IPS DF 6.9 (cell line): Measurements from ENCODE around the gene GRID1.
"Not testable (repeated sequence)": the region's sequence is repeated elsewhere in the genome, so short reads cannot be mapped to it uniquely, and the experiment has no call there.

Experiments used
- DNase-seq: peaks from one replicate; pipeline ENCODE4 v3.0.0-alpha.2; 2013; ENCODE audit warnings: low read depth, low spot score
- H3K27ac ChIP-seq: one replicate; pipeline ENCODE4 v1.5.1; 2013; ENCODE audit warnings: low read length, control low read depth
- H3K27me3 ChIP-seq: 2 replicates; pipeline ENCODE4 v1.6.1; 2013; ENCODE audit warnings: mild to moderate bottlenecking, low read length; ENCODE audit not compliant: control insufficient read depth, insufficient read depth
- H3K36me3 ChIP-seq: 2 replicates; pipeline ENCODE4 v1.6.1; 2013; ENCODE audit warnings: low read length; ENCODE audit not compliant: control insufficient read depth, insufficient read depth
- H3K4me1 ChIP-seq: 2 replicates; pipeline ENCODE4 v1.6.1; 2013; ENCODE audit warnings: low read length; ENCODE audit not compliant: control insufficient read depth, insufficient read depth
- H3K4me3 ChIP-seq: 2 replicates; pipeline ENCODE4 v1.5.1; 2013; ENCODE audit warnings: mild to moderate bottlenecking, low read length
- H3K9me3 ChIP-seq: 2 replicates; pipeline ENCODE4 v1.6.1; 2013; ENCODE audit warnings: low read length, inconsistent platforms; ENCODE audit not compliant: control insufficient read depth, insufficient read depth
- WGBS: extraction: QIAGEN DNeasy Blood & Tissue Kit; methylation state at CpG from one replicate; pipeline ENCODE4 v1.1.7; 2013; ENCODE audit warnings: mixed read lengths, missing lambda C conversion rate; ENCODE audit not compliant: insufficient read length, insufficient coverage; 5-methylcytosine and 5-hydroxymethylcytosine counted together

Gene GRID1

GRCh38 chr10:86179961-86180360 is 186.6 kb downstream of the GRID1 start:
- no peak for DNase-seq
- no CpG with 5 or more reads among the region's 7 CpGs for WGBS
- Histone ChIP-seq H3K36me3 (no peaks in the 10 kb centered on the region), H3K27me3 (no peaks in the 10 kb centered on the region), H3K27ac (no peak overlapping the region), H3K9me3 (no peaks in the 10 kb centered on the region), H3K4me1 (no peaks in the 10 kb centered on the region), H3K4me3 (no peak overlapping the region)

- no peaks in the 10 kb centered on the region for H3K4me1 ChIP-seq
- H3K27me3 ChIP-seq = no peaks in the 10 kb centered on the region
- no peak overlapping the region for H3K4me3 ChIP-seq
- no peaks in the 10 kb centered on the region for H3K36me3 ChIP-seq
- no CpG with 5 or more reads among the region's 6 CpGs for WGBS
- no peak overlapping the region for H3K27ac ChIP-seq
- H3K9me3 ChIP-seq = no peaks in the 10 kb centered on the region
- DNase-seq = no peak
Measured at GRCh38 chr10:86179153-86179524, 187.5 kb downstream of the GRID1 start.

GRCh38 chr10:86178401-86179152 is 188.0 kb downstream of the GRID1 start:
- Histone ChIP-seq H3K4me3 (no peak overlapping the region), H3K27ac (no peak overlapping the region), H3K9me3 (no peaks in the 10 kb centered on the region), H3K4me1 (no peaks in the 10 kb centered on the region), H3K27me3 (no peaks in the 10 kb centered on the region), H3K36me3 (no peaks in the 10 kb centered on the region)
- no CpG with 5 or more reads among the region's 11 CpGs for WGBS
- DNase-seq = peak; percentile 20

GRCh38 chr10:86177537-86178155 is 188.9 kb downstream of the GRID1 start:
- H3K36me3 ChIP-seq = no peaks in the 10 kb centered on the region
- H3K27ac ChIP-seq = no peak overlapping the region
- H3K9me3 ChIP-seq = no peaks in the 10 kb centered on the region; the same call in 1 of the 2 replicates
- no peaks in the 10 kb centered on the region for H3K4me1 ChIP-seq
- no peak overlapping the region for H3K4me3 ChIP-seq
- no CpG with 5 or more reads among the region's 11 CpGs for WGBS
- no peaks in the 10 kb centered on the region for H3K27me3 ChIP-seq
- no peak for DNase-seq

DNA sequence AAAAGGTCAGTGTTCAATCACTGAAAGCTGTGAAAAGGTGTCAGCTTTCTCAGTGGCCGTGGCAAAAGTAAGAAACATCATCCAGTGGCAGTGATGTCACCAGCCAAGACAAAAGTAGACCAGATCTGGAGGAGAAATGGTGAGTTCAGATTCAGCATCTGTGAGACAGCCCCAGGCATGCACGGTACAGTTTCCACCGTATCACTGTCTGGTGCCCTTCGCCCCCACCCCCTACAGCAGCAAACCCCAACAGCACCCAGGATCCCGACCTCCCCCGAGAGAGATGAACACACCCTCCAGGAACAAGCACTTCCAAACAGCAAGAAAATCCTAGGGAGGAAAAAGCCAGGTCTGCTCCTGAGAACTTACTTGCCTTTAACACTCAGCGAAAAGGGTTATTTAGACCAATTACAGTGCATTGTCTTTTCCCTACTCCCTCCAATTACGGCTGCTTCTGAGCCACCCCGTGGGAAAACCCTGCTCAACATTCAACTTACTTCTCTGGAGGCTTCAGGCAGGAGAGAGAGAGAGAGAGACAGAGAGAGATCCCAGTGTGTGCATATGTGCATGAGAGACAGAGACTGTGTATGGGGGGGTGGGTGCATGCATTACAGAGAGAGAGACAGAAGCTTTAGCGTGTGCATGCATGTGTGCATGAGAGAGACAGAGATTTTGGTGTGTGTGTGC is 189.6 kb downstream of the GRID1 start:
- DNase-seq = no peak
- Histone ChIP-seq H3K27ac (no peak overlapping the region), H3K4me3 (no peak overlapping the region), H3K27me3 (no peaks in the 10 kb centered on the region), H3K36me3 (no peaks in the 10 kb centered on the region), H3K4me1 (no peaks in the 10 kb centered on the region), H3K9me3 (no peaks in the 10 kb centered on the region; the same call in 1 of the 2 replicates)
- WGBS = no CpG with 5 or more reads among the region's 10 CpGs

DNA sequence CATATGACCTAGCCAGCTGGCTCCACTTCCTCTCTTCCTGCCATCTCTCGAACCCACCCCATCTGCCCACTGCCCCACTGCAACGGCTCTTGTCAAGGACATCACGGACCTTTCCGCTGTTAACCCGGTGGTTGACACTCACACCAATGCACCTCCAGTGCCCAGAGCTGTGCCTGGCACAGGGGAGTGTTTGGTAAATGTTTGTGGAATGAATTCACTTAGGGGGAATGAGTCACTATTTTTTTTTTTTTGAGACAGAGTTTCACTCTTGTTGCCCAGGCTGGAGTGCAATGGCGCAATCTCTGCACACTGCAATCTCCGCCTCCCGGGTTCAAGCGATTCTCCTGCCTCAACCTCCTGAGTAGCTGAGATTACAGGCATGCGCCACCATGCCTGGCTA is 191.1 kb downstream of the GRID1 start:
- H3K4me1 ChIP-seq, H3K27ac ChIP-seq, H3K36me3 ChIP-seq, H3K4me3 ChIP-seq, H3K27me3 ChIP-seq, DNase-seq, H3K9me3 ChIP-seq: not testable (repeated sequence)
- WGBS = no CpG with 5 or more reads among the region's 10 CpGs

- Histone ChIP-seq H3K27me3 (no peaks in the 10 kb centered on the region), H3K36me3 (no peaks in the 10 kb centered on the region), H3K4me3 (no peak overlapping the region), H3K9me3 (no peaks in the 10 kb centered on the region; the same call in 1 of the 2 replicates), H3K27ac (no peak overlapping the region), H3K4me1 (no peaks in the 10 kb centered on the region)
- no peak for DNase-seq
- no CpG with 5 or more reads among the region's 3 CpGs for WGBS
Measured at GRCh38 chr10:86172301-86172700, 194.3 kb downstream of the GRID1 start.

DNA sequence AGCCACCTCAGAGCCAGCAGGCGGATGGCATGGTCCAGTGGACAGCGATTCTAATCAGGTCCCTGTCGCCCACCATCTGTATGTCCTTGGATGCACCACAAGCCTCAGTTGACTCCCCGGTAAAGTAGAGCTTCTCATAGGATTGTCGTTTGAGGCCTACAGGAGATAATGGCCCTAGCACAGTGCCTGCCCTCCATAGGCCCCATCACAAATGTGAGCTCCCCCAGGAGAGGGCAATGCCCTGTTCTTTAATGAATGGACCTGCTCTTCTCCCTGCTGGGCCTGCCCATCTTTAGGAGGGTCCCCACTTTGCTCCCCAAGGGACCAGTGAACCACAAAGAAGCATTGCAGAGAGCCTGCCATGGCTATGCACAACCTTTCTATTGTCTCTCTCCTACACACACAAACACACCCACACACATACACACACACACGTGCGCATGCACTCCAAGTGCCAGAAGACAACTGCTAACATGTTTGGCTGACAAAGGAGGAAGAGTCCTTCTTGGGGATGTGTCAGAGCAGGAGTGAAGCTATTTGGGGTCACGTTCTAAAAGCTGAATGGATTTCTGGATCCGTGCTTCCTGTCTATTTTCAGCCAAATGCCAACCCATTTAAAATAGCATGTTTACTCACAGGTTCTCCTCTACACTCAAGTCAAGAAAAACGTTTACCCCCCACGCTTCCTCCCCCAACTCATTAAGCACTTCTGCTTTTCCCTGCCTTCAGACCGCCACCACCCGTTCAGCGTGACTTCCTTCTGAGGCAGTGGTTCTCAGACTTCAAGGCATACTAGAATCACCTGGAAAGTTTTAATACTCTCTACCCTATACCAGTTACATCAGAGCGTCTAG is 196.1 kb downstream of the GRID1 start:
- DNase-seq = no peak
- no CpG with 5 or more reads among the region's 15 CpGs for WGBS
- H3K4me1 ChIP-seq = no peaks in the 10 kb centered on the region
- H3K4me3 ChIP-seq = no peak overlapping the region
- H3K27me3 ChIP-seq = no peaks in the 10 kb centered on the region
- H3K36me3 ChIP-seq = no peaks in the 10 kb centered on the region
- no peaks in the 10 kb centered on the region; the same call in 1 of the 2 replicates for H3K9me3 ChIP-seq
- no peak overlapping the region for H3K27ac ChIP-seq

GRCh38 chr10:86169506-86170254 is 196.9 kb downstream of the GRID1 start:
- WGBS = no CpG with 5 or more reads among the region's 10 CpGs
- H3K27me3 ChIP-seq = no peaks in the 10 kb centered on the region
- H3K9me3 ChIP-seq = no peaks in the 10 kb centered on the region; the same call in 1 of the 2 replicates
- no peaks in the 10 kb centered on the region for H3K36me3 ChIP-seq
- no peak for DNase-seq
- H3K27ac ChIP-seq = no peak overlapping the region
- H3K4me1 ChIP-seq = no peaks in the 10 kb centered on the region
- H3K4me3 ChIP-seq = no peak overlapping the region
